ENCODE measurements around the gene BACH2.

- TF ChIP-seq ELF1 (IDR thresholded peaks at IDR 0.05; ENCODE audit: borderline replicate concordance, low read depth) (no peak), POLR2A (IDR thresholded peaks at IDR 0.05; ENCODE audit: borderline replicate concordance, extremely low read depth, insufficient read depth, insufficient read length) (no peak), EZH2 (IDR thresholded peaks at IDR 0.05) (no peak), REST (IDR thresholded peaks at IDR 0.05; ENCODE audit: low read depth) (no peak)
Measured at GRCh38 chr6:90126181-90126580, 170.5 kb downstream of the BACH2 start.

All from HCT116 (cell line).